Kidney (tissue), 14 donors: ENCODE measurements around the gene LATS2. TPM values are rescaled to one million over a fixed set of nuclear protein-coding genes. Genes with fewer than 3 reads are reported as not detected.

ENCODE experiments used
- DNase-seq, 5 donors: peaks; one replicate each; pipeline ENCODE4 v3.0.0-alpha.2; 2013 to 2020
- FAIRE-seq: peaks from 2 replicates; lab custom pipeline; 2012; peaks lifted over from hg19 to GRCh38; lab: Jason Lieb, UNC
- H3K27ac ChIP-seq, 2 donors: one replicate each; pipeline ENCODE4 v1.7.0; 2013; ENCODE audit warnings: low read depth in 2 of 2, low read length in 2 of 2, inconsistent platforms in 1 of 2
- H3K27me3 ChIP-seq: one replicate; pipeline ENCODE4 v1.7.1; 2013; ENCODE audit warnings: low read length, inconsistent platforms; ENCODE audit not compliant: control insufficient read depth, insufficient read depth
- H3K36me3 ChIP-seq, 3 donors: one replicate each; pipeline versions ENCODE4 v1.7.0 to v1.7.1; 2013; ENCODE audit warnings: low read length in 3 of 3, control low read depth in 1 of 3, inconsistent platforms in 1 of 3; ENCODE audit not compliant: insufficient read depth in 3 of 3, control insufficient read depth in 2 of 3
- H3K4me1 ChIP-seq, 3 donors: one replicate each; pipeline versions ENCODE4 v1.7.0 to v1.7.1; 2013; ENCODE audit warnings: low read length in 3 of 3, inconsistent platforms in 1 of 3, low read depth in 1 of 3; ENCODE audit not compliant: control insufficient read depth in 2 of 3, insufficient read depth in 2 of 3
- H3K4me3 ChIP-seq, 3 donors: one replicate each; pipeline versions ENCODE4 v1.7.0 to v1.8.1; 2013; ENCODE audit warnings: low read length in 3 of 3, control low read depth in 1 of 3, inconsistent platforms in 1 of 3
- H3K9ac ChIP-seq, 3 donors: one replicate each; pipeline versions ENCODE4 v1.7.0 to v1.7.1; 2013; ENCODE audit warnings: low read length in 3 of 3, control low read depth in 1 of 3, inconsistent platforms in 1 of 3
- H3K9me3 ChIP-seq, 3 donors: one replicate each; pipeline versions ENCODE4 v1.7.0 to v1.7.1; 2013; ENCODE audit warnings: low read length in 3 of 3, control low read depth in 1 of 3, inconsistent platforms in 1 of 3; ENCODE audit not compliant: control insufficient read depth in 2 of 3, insufficient read depth in 1 of 3
- CTCF ChIP-seq: IDR thresholded peaks from 3 replicates; pipeline ENCODE4 v1.5.1; 2012; ENCODE audit warnings: mild to moderate bottlenecking, moderate library complexity, borderline replicate concordance; ENCODE audit not compliant: insufficient read depth; ENCODE audit errors: extremely low read depth
- intact Hi-C: fragments of 100-400 bp; cut with DNase I; formaldehyde crosslinking; loops from one replicate; pipeline ENCODE4 v1.11.1; 2022
- polyA plus RNA-seq: library from polyadenylated mRNA; stranded (reverse); fragments of 350-450 nt; fragmentation: Illumina TruSeq; extraction: RNeasy Lipid Tissue Mini Kit (QIAGEN cat#74804); gene quantifications from one replicate; pipeline ENCODE4 v1.2.3, GENCODE V29; 2014; ENCODE audit warnings: low read depth, low replicate concordance; ENCODE audit not compliant: insufficient read depth
- total RNA-seq: library from RNA; stranded (reverse); fragmentation: NEBNext Ultra II Directional; extraction: Animal tissue kit (Norgen Biotek cat#: 25700); gene quantifications from one replicate; pipeline ENCODE4 v1.2.1, GENCODE V29; 2021
- donor health status: control.
- donor health status: control.
- donor health status: control.
- donor health status: control.
- donor health status: control.
- donor health status: DM: yes; HTN: yes; CAD: no.
- donor health status: Normal renal cell carcinoma (clear cell type).

The LATS2 gene
- total and polyA plus RNA-seq, 2 donors from 2014 or later: 5.5 to 26.3 TPM

DNA sequence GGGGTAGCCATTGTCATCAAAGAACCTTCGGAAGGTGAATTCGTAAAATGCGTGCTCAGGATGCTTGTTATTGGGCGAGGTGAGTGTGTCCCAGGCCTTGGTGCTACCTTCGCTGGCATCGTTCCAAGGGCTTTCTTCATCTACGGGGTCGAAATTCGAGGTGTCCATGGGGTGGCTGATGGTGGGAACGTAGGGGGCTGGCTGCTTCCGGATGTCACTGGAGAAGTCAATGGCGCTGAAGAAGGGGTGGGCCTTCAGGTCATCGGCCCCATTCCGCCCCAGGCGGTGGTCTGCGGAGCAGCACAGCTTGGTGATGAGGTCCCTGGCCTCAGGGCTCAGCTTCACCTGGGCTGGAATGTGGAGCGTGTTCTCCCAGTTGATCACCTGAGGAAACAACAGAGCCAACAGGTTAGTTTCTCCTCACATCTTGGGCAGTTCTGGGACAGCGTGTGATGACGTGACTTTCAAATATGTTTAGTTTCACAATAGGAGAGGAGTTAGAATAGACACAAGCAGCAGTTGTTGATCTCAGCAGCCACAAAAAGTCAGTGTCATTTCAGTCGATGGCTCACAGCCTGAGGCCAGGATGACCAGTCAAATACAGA is 86.3 kb downstream of the LATS2 start:
- Histone ChIP-seq H3K9ac (no peak overlapping the region), H3K27me3 (no peaks in the 10 kb centered on the region), H3K9me3 (no peaks in the 10 kb centered on the region), H3K4me3 (no peak overlapping the region), H3K27ac (no peak overlapping the region), H3K36me3 (peaks cover 2 to 40% (median 27%) of the 10 kb centered on the region in 3 donors), H3K4me1 (no peaks in the 10 kb centered on the region)
- no peak for FAIRE-seq
- intact Hi-C loops: no loop called here
- DNase-seq: no peak
- no peak for TF ChIP-seq CTCF

DNA sequence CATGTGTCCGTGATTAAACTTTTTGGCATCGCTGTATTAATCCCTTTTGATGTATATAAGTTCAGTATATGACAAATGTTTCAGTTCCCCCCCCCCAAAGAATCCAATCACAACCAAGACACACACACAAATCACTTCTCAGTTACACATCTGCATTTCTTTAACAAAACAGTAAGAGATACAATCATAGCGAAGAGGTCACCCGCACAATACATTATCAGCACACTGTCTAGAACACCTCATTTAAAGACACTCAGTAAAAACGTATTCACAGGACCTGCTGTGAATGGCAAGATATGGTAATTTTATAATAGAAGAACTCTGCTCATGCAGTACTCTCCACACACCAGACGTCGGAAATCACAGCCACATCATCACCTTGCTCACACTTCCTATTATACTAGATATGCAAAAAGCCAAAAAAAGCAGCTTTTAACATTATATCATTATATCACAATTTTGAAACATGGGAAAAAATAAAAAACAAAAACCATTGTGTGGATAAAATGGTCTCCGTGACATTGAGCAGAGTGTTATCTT is 87.4 kb downstream of the LATS2 start:
- Histone ChIP-seq H3K4me1 (no peaks in the 10 kb centered on the region), H3K9me3 (no peaks in the 10 kb centered on the region), H3K4me3 (no peak overlapping the region), H3K27ac (no peak overlapping the region), H3K36me3 (peaks cover 2 to 35% (median 21%) of the 10 kb centered on the region in 3 donors), H3K27me3 (no peaks in the 10 kb centered on the region), H3K9ac (no peak overlapping the region)
- no peak for FAIRE-seq
- TF ChIP-seq CTCF: no peak
- no peak for DNase-seq
- intact Hi-C loops: no loop called here

GRCh38 chr13:20972731-20973130 is 88.7 kb downstream of the LATS2 start:
- DNase-seq: no peak
- H3K36me3 ChIP-seq: peaks cover 2 to 28% (median 21%) of the 10 kb centered on the region in 3 donors
- no peaks in the 10 kb centered on the region for H3K9me3 ChIP-seq
- H3K4me3 ChIP-seq: no peak overlapping the region
- H3K4me1 ChIP-seq: no peaks in the 10 kb centered on the region
- no peak overlapping the region for H3K27ac ChIP-seq
- FAIRE-seq: no peak
- no peak for TF ChIP-seq CTCF
- intact Hi-C loops: no loop called here
- H3K27me3 ChIP-seq: no peaks in the 10 kb centered on the region
- H3K9ac ChIP-seq: no peak overlapping the region
